Gastroesophageal sphincter (tissue), 4 donors: ENCODE data around the gene ZNF497. TPM values are rescaled to one million over a fixed set of nuclear protein-coding genes. Genes with fewer than 3 reads are reported as not detected.
A peak's percentile ranks its signal among the peaks of the same experiment; 100 is the strongest.

Experiments
- ATAC-seq: fragments of 150-250 bp; one replicate; pipeline ENCODE4 v1.9.1; 2016; ENCODE audit warnings: mild to moderate bottlenecking, moderate library complexity
- H3K27ac ChIP-seq, 4 donors: fragments of 200-600 bp; sonication (generic) in 3 of 4; 1 replicate in 3 of 4; 2 replicates in 1 of 4; pipeline ENCODE4 v1.5.1; 2016 to 2019
- H3K27me3 ChIP-seq: fragments of 200-600 bp; sonication (generic); one replicate; pipeline ENCODE4 v1.5.1; 2019
- H3K36me3 ChIP-seq, 2 donors: fragments of 200-600 bp; sonication (generic); one replicate each; pipeline ENCODE4 v1.5.1; 2019; ENCODE audit warnings: control low read depth in 1 of 2
- H3K4me1 ChIP-seq, 3 donors: fragments of 200-600 bp; sonication (generic); 1 replicate in 2 of 3; 2 replicates in 1 of 3; pipeline ENCODE4 v1.5.1; 2016 to 2019; ENCODE audit warnings: control low read depth in 2 of 3
- H3K4me3 ChIP-seq, 2 donors: fragments of 200-600 bp; sonication (generic); one replicate each; pipeline ENCODE4 v1.5.1; 2019; ENCODE audit warnings: mild to moderate bottlenecking in 1 of 2, moderate library complexity in 1 of 2
- H3K9me3 ChIP-seq, 3 donors: fragments of 200-600 bp; sonication (generic); one replicate each; pipeline ENCODE4 v1.5.1; 2017 to 2019; ENCODE audit warnings: control low read depth in 2 of 3
- CTCF ChIP-seq, 4 experiments: fragments of 200-600 bp in 2 of 4; fragments of 450-650 bp in 2 of 4; sonication (generic) in 1 of 4; IDR thresholded peaks; one replicate each; pipeline ENCODE4 v1.5.1; 2017 to 2019; ENCODE audit warnings: antibody characterized with exemption in 4 of 4, mild to moderate bottlenecking in 2 of 4, moderate library complexity in 2 of 4
- EP300 ChIP-seq: sonication (generic); formaldehyde crosslinking; IDR thresholded peaks from one replicate; pipeline ENCODE4 v1.6.1; 2017; ENCODE audit warnings: antibody characterized with exemption, mild to moderate bottlenecking
- POLR2A ChIP-seq, 2 donors: fragments of 450-650 bp; IDR thresholded peaks; one replicate each; pipeline ENCODE4 v1.6.1; 2017; ENCODE audit warnings: antibody characterized with exemption in 2 of 2, mild to moderate bottlenecking in 2 of 2, moderate library complexity in 1 of 2
- POLR2AphosphoS5 ChIP-seq: sonication (generic); formaldehyde crosslinking; IDR thresholded peaks from one replicate; pipeline ENCODE4 v1.6.1; 2017; ENCODE audit warnings: antibody characterized with exemption
- WGBS, 2 donors: methylation state at CpG; one replicate each; pipeline ENCODE4 v1.1.5; 2018; ENCODE audit warnings: low coverage in 1 of 2; 5-methylcytosine and 5-hydroxymethylcytosine counted together
- total RNA-seq, 4 donors: library from RNA; depleted of rRNA; stranded (reverse); fragments of >200 nt; gene quantifications; one replicate each; pipeline ENCODE4 v1.1.0, GENCODE V29; 2016

Gene ZNF497
- total RNA-seq, 4 donors from 2014 or later, result 0.77 to 2.2 (median 1.6) TPM

GRCh38 chr19:58396691-58397532, 34.4 kb upstream of the ZNF497 start:
- Histone ChIP-seq H3K27ac (no peak overlapping the region), H3K9me3 (no peaks in the 10 kb centered on the region), H3K4me3 (no peak overlapping the region), H3K27me3 (peaks cover 38% of the 10 kb centered on the region), H3K36me3 (peaks cover 0 to 36% of the 10 kb centered on the region in 2 donors), H3K4me1 (peaks cover 0 to 37% (median 11%) of the 10 kb centered on the region in 3 donors)
- ATAC-seq, result no peak
- 0% methylated on average over 4 of the region's 58 CpGs; no CpG with 5 or more reads in 1 of the 2 donors for WGBS, 2 donors
- no peak for TF ChIP-seq CTCF (IDR thresholded peaks at IDR 0.05)
- TF ChIP-seq EP300, result no peak
- TF ChIP-seq POLR2A (IDR thresholded peaks at IDR 0.05), result no peak
- TF ChIP-seq POLR2AphosphoS5, result no peak

- Histone ChIP-seq H3K27me3 (peaks cover 38% of the 10 kb centered on the region), H3K27ac (no peak overlapping the region), H3K4me3 (peak overlapping the region in 1 of 2 donors; percentile 22), H3K9me3 (no peaks in the 10 kb centered on the region), H3K36me3 (peaks cover 0 to 44% of the 10 kb centered on the region in 2 donors), H3K4me1 (peaks cover 0 to 33% (median 11%) of the 10 kb centered on the region in 3 donors)
- no peak for TF ChIP-seq POLR2A (IDR thresholded peaks at IDR 0.05)
- TF ChIP-seq CTCF (IDR thresholded peaks at IDR 0.05), result no peak
- TF ChIP-seq EP300, result no peak
- no peak for TF ChIP-seq POLR2AphosphoS5
- no peak for ATAC-seq
- 11 to 40% methylated on average over 1 to 11 of the region's 75 CpGs for WGBS, 2 donors
Measured at GRCh38 chr19:58395979-58396627, 33.6 kb upstream of the ZNF497 start.

- H3K36me3 ChIP-seq, result peaks cover 0 to 51% of the 10 kb centered on the region in 2 donors
- H3K9me3 ChIP-seq, result no peaks in the 10 kb centered on the region
- TF ChIP-seq CTCF (IDR thresholded peaks at IDR 0.05) (no peak), POLR2AphosphoS5 (no peak), EP300 (no peak), POLR2A (IDR thresholded peaks at IDR 0.05) (no peak)
- H3K4me1 ChIP-seq, result peaks cover 0 to 33% (median 6%) of the 10 kb centered on the region in 3 donors
- ATAC-seq, result no peak
- WGBS, 2 donors, result 15 to 43% methylated on average over 4 of the region's 21 CpGs
- peaks cover 38% of the 10 kb centered on the region for H3K27me3 ChIP-seq
- H3K27ac ChIP-seq, result no peak within 1 kb of the TSS
- H3K4me3 ChIP-seq, result peak within 1 kb of the TSS in 1 of 2 donors; percentile 22
Measured at GRCh38 chr19:58395220-58395978, 32.8 kb upstream of the ZNF497 start, which contains the start of gene RNF225. TSS of gene RNF225 (plus strand) at chr19:58395656. CDS start at chr19:58396090, 434 bp downstream.

- peaks cover 0 to 55% of the 10 kb centered on the region in 2 donors for H3K36me3 ChIP-seq
- peaks cover 0 to 33% (median 3%) of the 10 kb centered on the region in 3 donors for H3K4me1 ChIP-seq
- H3K27ac ChIP-seq, result no peak overlapping the region
- H3K27me3 ChIP-seq, result peaks cover 38% of the 10 kb centered on the region
- no peaks in the 10 kb centered on the region for H3K9me3 ChIP-seq
- H3K4me3 ChIP-seq, result no peak overlapping the region
- ATAC-seq, result no peak
- TF ChIP-seq POLR2A (IDR thresholded peaks at IDR 0.05) (no peak), POLR2AphosphoS5 (no peak), CTCF (IDR thresholded peaks at IDR 0.05) (no peak), EP300 (no peak)
- 20 to 58% methylated on average over 1 to 2 of the region's 3 CpGs for WGBS, 2 donors
Measured at GRCh38 chr19:58394821-58395219, 32.3 kb upstream of the ZNF497 start.
